Breast epithelium (tissue), 4 donors: ENCODE measurements around the gene KCNG2. TPM values are rescaled to one million over a fixed set of nuclear protein-coding genes. Genes with fewer than 3 reads are reported as not detected.

Experiments
- DNase-seq, 2 donors: peaks; one replicate each; pipeline ENCODE4 v3.0.0-alpha.2; 2019; ENCODE audit warnings: low spot score in 2 of 2
- H3K27ac ChIP-seq, 2 donors: fragments of 200-600 bp; sonication (generic) in 1 of 2; one replicate each; pipeline ENCODE4 v1.5.1; 2016 to 2019; ENCODE audit warnings: mild to moderate bottlenecking in 1 of 2
- H3K27me3 ChIP-seq, 2 donors: fragments of 200-600 bp; sonication (generic) in 1 of 2; one replicate each; pipeline versions ENCODE4 v1.5.1 to v1.6.0; 2017 to 2019; ENCODE audit warnings: control low read depth in 1 of 2, mild to moderate bottlenecking in 1 of 2
- H3K36me3 ChIP-seq: fragments of 200-600 bp; one replicate; pipeline ENCODE4 v1.5.1; 2019
- H3K4me1 ChIP-seq, 2 donors: fragments of 200-600 bp; sonication (generic); one replicate each; pipeline ENCODE4 v1.5.1; 2016 to 2019; ENCODE audit warnings: control low read depth in 1 of 2
- H3K4me3 ChIP-seq, 3 donors: fragments of 200-600 bp; sonication (generic); 1 replicate in 2 of 3; 2 replicates in 1 of 3; pipeline ENCODE4 v1.5.1; 2016 to 2019; ENCODE audit warnings: mild to moderate bottlenecking in 3 of 3, moderate library complexity in 2 of 3
- H3K9me3 ChIP-seq, 2 donors: fragments of 200-600 bp; sonication (generic) in 1 of 2; one replicate each; pipeline ENCODE4 v1.5.1; 2016 to 2019; ENCODE audit warnings: control low read depth in 1 of 2
- CTCF ChIP-seq, 3 donors: fragments of 450-650 bp; IDR thresholded peaks; one replicate each; pipeline ENCODE4 v1.5.1; 2016 to 2017; ENCODE audit warnings: antibody characterized with exemption in 3 of 3, mild to moderate bottlenecking in 3 of 3, moderate library complexity in 3 of 3
- POLR2A ChIP-seq: fragments of 450-650 bp; IDR thresholded peaks from one replicate; pipeline ENCODE4 v1.6.1; 2016; ENCODE audit warnings: antibody characterized with exemption, mild to moderate bottlenecking, moderate library complexity
- POLR2AphosphoS5 ChIP-seq, 3 donors: sonication (generic); formaldehyde crosslinking; IDR thresholded peaks; one replicate each; pipeline ENCODE4 v1.6.1; 2017; ENCODE audit warnings: antibody characterized with exemption in 3 of 3
- intact Hi-C: fragments of 100-400 bp; cut with DNase I; formaldehyde crosslinking; loops from one replicate; pipeline ENCODE4 v1.15.1; 2023; ENCODE audit warnings: low total_unique reads
- total RNA-seq, 3 donors: library from RNA; depleted of rRNA; stranded (reverse); fragments of >200 nt; gene quantifications; one replicate each; pipeline ENCODE4 v1.1.0, GENCODE V29; 2016

The KCNG2 gene
- total RNA-seq, 3 donors from 2014 or later = 0.32 to 1.6 (median 0.66) TPM

- no peak for TF ChIP-seq CTCF (IDR thresholded peaks at IDR 0.05)
- no peak for TF ChIP-seq POLR2AphosphoS5 (IDR thresholded peaks at IDR 0.05)
- TF ChIP-seq POLR2A = no peak
- H3K4me1 ChIP-seq = no peaks in the 10 kb centered on the region
- H3K27me3 ChIP-seq = peaks cover 0 to 16% of the 10 kb centered on the region in 2 donors
- H3K27ac ChIP-seq = no peak overlapping the region
- peaks cover 2 to 13% of the 10 kb centered on the region in 2 donors for H3K9me3 ChIP-seq
- DNase-seq = no peak
- no peak overlapping the region for H3K4me3 ChIP-seq
- intact Hi-C loops = no loop called here
- H3K36me3 ChIP-seq = no peaks in the 10 kb centered on the region
Observed at GRCh38 chr18:79883461-79884293, 85.9 kb downstream of the KCNG2 start.

GRCh38 chr18:79884294-79884962, 86.7 kb downstream of the KCNG2 start:
- H3K36me3 ChIP-seq = no peaks in the 10 kb centered on the region

GRCh38 chr18:79884963-79885728, 87.4 kb downstream of the KCNG2 start:
- peaks cover 0 to 16% of the 10 kb centered on the region in 2 donors for H3K27me3 ChIP-seq
- no peak for TF ChIP-seq POLR2A
- TF ChIP-seq CTCF (IDR thresholded peaks at IDR 0.05) = no peak
- no peak for TF ChIP-seq POLR2AphosphoS5 (IDR thresholded peaks at IDR 0.05)
- H3K36me3 ChIP-seq = no peaks in the 10 kb centered on the region
- intact Hi-C loops = no loop called here
- no peaks in the 10 kb centered on the region for H3K4me1 ChIP-seq
- no peak overlapping the region for H3K27ac ChIP-seq
- peaks cover 17 to 23% of the 10 kb centered on the region in 2 donors for H3K9me3 ChIP-seq
- DNase-seq = no peak
- H3K4me3 ChIP-seq = no peak overlapping the region

More at GRCh38 chr18:79884294-79884962, 86.7 kb downstream of the KCNG2 start:
- Histone ChIP-seq H3K4me3 (no peak overlapping the region), H3K9me3 (peaks cover 10 to 16% of the 10 kb centered on the region in 2 donors), H3K27me3 (peaks cover 0 to 16% of the 10 kb centered on the region in 2 donors), H3K27ac (no peak overlapping the region), H3K4me1 (no peaks in the 10 kb centered on the region)
- DNase-seq = no peak
- intact Hi-C loops = no loop called here
- TF ChIP-seq CTCF (IDR thresholded peaks at IDR 0.05) (no peak), POLR2AphosphoS5 (IDR thresholded peaks at IDR 0.05) (no peak), POLR2A (no peak)

- H3K9me3 ChIP-seq = peaks cover 29 to 36% of the 10 kb centered on the region in 2 donors
- H3K4me1 ChIP-seq = no peaks in the 10 kb centered on the region
- H3K27ac ChIP-seq = no peak overlapping the region
- H3K36me3 ChIP-seq = no peaks in the 10 kb centered on the region
- intact Hi-C loops = no loop called here
- no peak overlapping the region for H3K4me3 ChIP-seq
- peaks cover 0 to 16% of the 10 kb centered on the region in 2 donors for H3K27me3 ChIP-seq
- DNase-seq = no peak
- TF ChIP-seq CTCF (IDR thresholded peaks at IDR 0.05) (no peak), POLR2A (no peak), POLR2AphosphoS5 (IDR thresholded peaks at IDR 0.05) (no peak)
Observed at GRCh38 chr18:79887181-79888000, 89.7 kb downstream of the KCNG2 start.
